Uterus (tissue), 2 donors: Measurements from ENCODE around the gene XYLB.

Experiments used
- CTCF ChIP-seq, 4 experiments: fragments of 200-600 bp in 2 of 4; fragments of 450-650 bp in 2 of 4; sonication (generic) in 2 of 4; IDR thresholded peaks; one replicate each; pipeline ENCODE4 v1.5.1; 2016 to 2019; ENCODE audit warnings: antibody characterized with exemption in 4 of 4, mild to moderate bottlenecking in 2 of 4, moderate library complexity in 1 of 4
- POLR2A ChIP-seq, 2 donors: fragments of 450-650 bp; IDR thresholded peaks; one replicate each; pipeline ENCODE4 v1.6.1; 2016; ENCODE audit warnings: antibody characterized with exemption in 2 of 2, mild to moderate bottlenecking in 1 of 2, moderate library complexity in 1 of 2

GRCh38 chr3:38376098-38376816 is 29.7 kb downstream of the XYLB start:
- TF ChIP-seq CTCF (IDR thresholded peaks at IDR 0.05) (no peak), POLR2A (IDR thresholded peaks at IDR 0.05) (no peak)
